SK-N-SH treated with all-trans-retinoic acid at 6 μM for 48 hours (cell line): ENCODE measurements around the gene ARHGEF1.

Experiments
- ESRRG ChIP-seq: fragments of 250-450 bp; sonication (Bioruptor Pico); IDR thresholded peaks from 2 replicates; pipeline ENCODE4 v1.6.1; 2021; ENCODE audit warnings: mild to moderate bottlenecking
- ISL1 ChIP-seq: fragments of 250-450 bp; sonication (Bioruptor Pico); IDR thresholded peaks from 2 replicates; pipeline ENCODE4 v2.1.2; 2022; ENCODE audit warnings: mild to moderate bottlenecking, moderate library complexity
- PPARA ChIP-seq: fragments of 250-450 bp; sonication (Bioruptor Pico); IDR thresholded peaks from 2 replicates; pipeline ENCODE4 v1.5.0; 2020; ENCODE audit warnings: mild to moderate bottlenecking, borderline replicate concordance
- ZFP3 ChIP-seq: fragments of 250-450 bp; sonication (Bioruptor Pico); IDR thresholded peaks from 2 replicates; pipeline ENCODE4 v1.5.0; 2020; ENCODE audit warnings: mild to moderate bottlenecking, moderate library complexity
- ZNF565 ChIP-seq: fragments of 450-650 bp; formaldehyde crosslinking; conservative IDR thresholded peaks from 2 replicates; pipeline ENCODE4 v1.5.0; 2020; ENCODE audit warnings: low read depth, mild to moderate bottlenecking, moderate library complexity
- TF ChIP-seq, protein P1 (sequence below): fragments of 250-450 bp; sonication (Bioruptor Pico); IDR thresholded peaks from 2 replicates; pipeline ENCODE4 v1.8.0; 2020; ENCODE audit warnings: mild to moderate bottlenecking, moderate library complexity, borderline replicate concordance
- TF ChIP-seq, protein P2 (sequence below): fragments of 250-450 bp; sonication (Bioruptor Pico); IDR thresholded peaks from 2 replicates; pipeline ENCODE4 v1.5.0; 2020; ENCODE audit warnings: mild to moderate bottlenecking, moderate library complexity
- TF ChIP-seq, protein P3 (sequence below): fragments of 250-450 bp; sonication (Bioruptor Pico); IDR thresholded peaks from 2 replicates; pipeline ENCODE4 v1.5.1; 2020; ENCODE audit warnings: low read depth, mild to moderate bottlenecking, moderate library complexity

DNA sequence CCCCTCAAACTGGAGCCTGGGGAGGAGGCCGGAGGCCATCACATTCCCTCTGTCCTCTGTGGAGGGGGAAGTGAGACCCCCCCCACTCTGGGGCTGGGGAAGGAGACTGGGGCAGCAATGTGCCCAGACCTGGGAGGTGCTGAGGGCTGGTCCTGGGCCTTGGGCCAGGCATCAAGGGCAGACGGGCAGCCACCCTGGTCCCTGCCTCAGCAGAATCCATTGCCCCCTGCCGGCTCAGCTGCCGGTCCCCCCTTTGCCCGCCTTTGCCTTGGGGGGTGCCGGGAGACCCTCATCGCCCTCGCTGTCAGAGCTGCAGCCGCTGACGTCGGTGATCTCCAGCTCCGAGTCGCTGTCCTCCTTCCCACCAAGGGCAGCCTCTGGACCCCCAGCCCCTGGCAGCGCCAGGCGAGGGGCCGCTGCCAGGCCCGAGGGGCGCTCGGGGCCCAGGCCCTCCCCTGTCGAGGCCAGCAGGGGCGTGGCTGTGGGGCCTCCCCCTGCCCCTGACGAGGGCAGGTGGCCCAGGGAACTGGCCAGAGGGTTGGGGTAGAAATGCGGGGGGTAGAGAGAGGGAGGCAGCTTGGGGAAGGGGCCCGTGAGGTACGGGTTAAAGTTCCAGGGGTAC, 25.1 kb downstream of the ARHGEF1 start:
- TF ChIP-seq PPARA, result no peak
- TF ChIP-seq ESRRG, result no peak
- TF ChIP-seq ISL1 (CRISPR knock-in tag), result no peak
- TF ChIP-seq, protein P1, sequence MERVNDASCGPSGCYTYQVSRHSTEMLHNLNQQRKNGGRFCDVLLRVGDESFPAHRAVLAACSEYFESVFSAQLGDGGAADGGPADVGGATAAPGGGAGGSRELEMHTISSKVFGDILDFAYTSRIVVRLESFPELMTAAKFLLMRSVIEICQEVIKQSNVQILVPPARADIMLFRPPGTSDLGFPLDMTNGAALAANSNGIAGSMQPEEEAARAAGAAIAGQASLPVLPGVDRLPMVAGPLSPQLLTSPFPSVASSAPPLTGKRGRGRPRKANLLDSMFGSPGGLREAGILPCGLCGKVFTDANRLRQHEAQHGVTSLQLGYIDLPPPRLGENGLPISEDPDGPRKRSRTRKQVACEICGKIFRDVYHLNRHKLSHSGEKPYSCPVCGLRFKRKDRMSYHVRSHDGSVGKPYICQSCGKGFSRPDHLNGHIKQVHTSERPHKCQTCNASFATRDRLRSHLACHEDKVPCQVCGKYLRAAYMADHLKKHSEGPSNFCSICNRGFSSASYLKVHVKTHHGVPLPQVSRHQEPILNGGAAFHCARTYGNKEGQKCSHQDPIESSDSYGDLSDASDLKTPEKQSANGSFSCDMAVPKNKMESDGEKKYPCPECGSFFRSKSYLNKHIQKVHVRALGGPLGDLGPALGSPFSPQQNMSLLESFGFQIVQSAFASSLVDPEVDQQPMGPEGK (CRISPR knock-in tag), result no peak
- TF ChIP-seq, protein P2, sequence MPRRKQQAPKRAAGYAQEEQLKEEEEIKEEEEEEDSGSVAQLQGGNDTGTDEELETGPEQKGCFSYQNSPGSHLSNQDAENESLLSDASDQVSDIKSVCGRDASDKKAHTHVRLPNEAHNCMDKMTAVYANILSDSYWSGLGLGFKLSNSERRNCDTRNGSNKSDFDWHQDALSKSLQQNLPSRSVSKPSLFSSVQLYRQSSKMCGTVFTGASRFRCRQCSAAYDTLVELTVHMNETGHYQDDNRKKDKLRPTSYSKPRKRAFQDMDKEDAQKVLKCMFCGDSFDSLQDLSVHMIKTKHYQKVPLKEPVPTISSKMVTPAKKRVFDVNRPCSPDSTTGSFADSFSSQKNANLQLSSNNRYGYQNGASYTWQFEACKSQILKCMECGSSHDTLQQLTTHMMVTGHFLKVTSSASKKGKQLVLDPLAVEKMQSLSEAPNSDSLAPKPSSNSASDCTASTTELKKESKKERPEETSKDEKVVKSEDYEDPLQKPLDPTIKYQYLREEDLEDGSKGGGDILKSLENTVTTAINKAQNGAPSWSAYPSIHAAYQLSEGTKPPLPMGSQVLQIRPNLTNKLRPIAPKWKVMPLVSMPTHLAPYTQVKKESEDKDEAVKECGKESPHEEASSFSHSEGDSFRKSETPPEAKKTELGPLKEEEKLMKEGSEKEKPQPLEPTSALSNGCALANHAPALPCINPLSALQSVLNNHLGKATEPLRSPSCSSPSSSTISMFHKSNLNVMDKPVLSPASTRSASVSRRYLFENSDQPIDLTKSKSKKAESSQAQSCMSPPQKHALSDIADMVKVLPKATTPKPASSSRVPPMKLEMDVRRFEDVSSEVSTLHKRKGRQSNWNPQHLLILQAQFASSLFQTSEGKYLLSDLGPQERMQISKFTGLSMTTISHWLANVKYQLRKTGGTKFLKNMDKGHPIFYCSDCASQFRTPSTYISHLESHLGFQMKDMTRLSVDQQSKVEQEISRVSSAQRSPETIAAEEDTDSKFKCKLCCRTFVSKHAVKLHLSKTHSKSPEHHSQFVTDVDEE (CRISPR knock-in tag), result no peak
- no peak for TF ChIP-seq ZNF565 (CRISPR knock-in tag)
- TF ChIP-seq, protein P3, sequence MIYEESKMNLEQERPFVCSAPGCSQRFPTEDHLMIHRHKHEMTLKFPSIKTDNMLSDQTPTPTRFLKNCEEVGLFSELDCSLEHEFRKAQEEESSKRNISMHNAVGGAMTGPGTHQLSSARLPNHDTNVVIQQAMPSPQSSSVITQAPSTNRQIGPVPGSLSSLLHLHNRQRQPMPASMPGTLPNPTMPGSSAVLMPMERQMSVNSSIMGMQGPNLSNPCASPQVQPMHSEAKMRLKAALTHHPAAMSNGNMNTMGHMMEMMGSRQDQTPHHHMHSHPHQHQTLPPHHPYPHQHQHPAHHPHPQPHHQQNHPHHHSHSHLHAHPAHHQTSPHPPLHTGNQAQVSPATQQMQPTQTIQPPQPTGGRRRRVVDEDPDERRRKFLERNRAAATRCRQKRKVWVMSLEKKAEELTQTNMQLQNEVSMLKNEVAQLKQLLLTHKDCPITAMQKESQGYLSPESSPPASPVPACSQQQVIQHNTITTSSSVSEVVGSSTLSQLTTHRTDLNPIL (CRISPR knock-in tag), result no peak
- no peak for TF ChIP-seq ZFP3 (CRISPR knock-in tag)
